H1 (cell line): ENCODE measurements around the gene WDR45B. TPM values are rescaled to one million over a fixed set of nuclear protein-coding genes. Genes with fewer than 3 reads are reported as not detected.
"Not testable (repeated sequence)": the region's sequence is repeated elsewhere in the genome, so short reads cannot be mapped to it uniquely, and the experiment has no call there.

Source experiments
- CTCF ChIA-PET: fragments of 300-600 bp; sonication (Branson Sonifier 250); formaldehyde crosslinking; loops from one replicate; lab custom pipeline; 2021; ENCODE audit not compliant: partially characterized antibody; lab: Charles Lee
- POLR2A ChIA-PET: fragments of 300-600 bp; sonication (Branson Sonifier 250); formaldehyde crosslinking; loops from one replicate; lab custom pipeline; 2021; ENCODE audit warnings: inconsistent platforms; ENCODE audit not compliant: partially characterized antibody; lab: Charles Lee
- DNase-seq, 2 experiments: peaks; one replicate each; pipeline versions ENCODE4 v3.0.0 to v3.0.0-alpha.2; 2010 to 2022; ENCODE audit warnings: low spot score in 2 of 2, low read depth in 1 of 2, mixed read lengths in 1 of 2
- FAIRE-seq: peaks from 2 replicates; lab custom pipeline; 2011; peaks lifted over from hg19 to GRCh38; lab: Jason Lieb, UNC
- H2AFZ ChIP-seq: 2 replicates; pipeline ENCODE4 v1.8.1; 2012; ENCODE audit warnings: low read length, inconsistent platforms
- H2AK5ac ChIP-seq: 2 replicates; pipeline ENCODE4 v1.6.1; 2013; ENCODE audit warnings: low read depth, low read length
- H2BK120ac ChIP-seq: replicated peaks from 2 replicates; pipeline ENCODE3; 2013; ENCODE audit warnings: low read depth, low read length, inconsistent platforms
- H2BK12ac ChIP-seq: 2 replicates; pipeline ENCODE4 v1.6.1; 2013; ENCODE audit warnings: low read depth, low read length
- H2BK15ac ChIP-seq: 2 replicates; pipeline ENCODE4 v1.6.1; 2013; ENCODE audit warnings: low read length
- H2BK20ac ChIP-seq: 2 replicates; pipeline ENCODE4 v1.6.1; 2013; ENCODE audit warnings: low read length
- H2BK5ac ChIP-seq: 2 replicates; pipeline ENCODE4 v1.6.1; 2013; ENCODE audit warnings: low read depth, low read length
- H3K14ac ChIP-seq: 2 replicates; pipeline ENCODE4 v1.6.1; 2013; ENCODE audit warnings: inconsistent platforms; ENCODE audit not compliant: insufficient read length
- H3K18ac ChIP-seq: 2 replicates; pipeline ENCODE4 v1.6.1; 2013; ENCODE audit warnings: low read length; ENCODE audit errors: extremely low read depth
- H3K23ac ChIP-seq: 2 replicates; pipeline ENCODE4 v1.6.1; 2013; ENCODE audit warnings: inconsistent platforms; ENCODE audit not compliant: insufficient read length
- H3K23me2 ChIP-seq: 2 replicates; pipeline ENCODE4 v1.6.1; 2013; ENCODE audit warnings: low read depth, low read length
- H3K27ac ChIP-seq: 2 replicates; pipeline ENCODE4 v1.6.1; 2011; ENCODE audit warnings: low read depth, low read length, inconsistent platforms
- H3K27me3 ChIP-seq, 4 experiments: replicated peaks in 1 of 4; 1 replicate in 1 of 4; 2 replicates in 3 of 4; pipeline versions ENCODE4 v1.6.1 to v1.8.1; 2011 to 2013; ENCODE audit warnings: low read length in 3 of 4, mild to moderate bottlenecking in 3 of 4, inconsistent platforms in 2 of 4, mixed read lengths in 2 of 4, moderate library complexity in 1 of 4; ENCODE audit not compliant: control insufficient read depth in 3 of 4, insufficient read depth in 3 of 4; ENCODE audit errors: extremely low read depth in 1 of 4
- H3K36me3 ChIP-seq, 4 experiments: 2 replicates each; pipeline versions ENCODE4 v1.6.1 to v1.8.1; 2011 to 2013; ENCODE audit warnings: mild to moderate bottlenecking in 4 of 4, low read length in 3 of 4, moderate library complexity in 2 of 4, control low read depth in 1 of 4, inconsistent platforms in 1 of 4; ENCODE audit not compliant: insufficient read depth in 4 of 4, control insufficient read depth in 2 of 4
- H3K4ac ChIP-seq: replicated peaks from 2 replicates; pipeline ENCODE3; 2013; ENCODE audit warnings: low read length, low read depth, mixed read lengths, inconsistent platforms; ENCODE audit not compliant: insufficient read length
- H3K4me1 ChIP-seq, 4 experiments: replicated peaks in 1 of 4; 1 replicate in 1 of 4; 2 replicates in 3 of 4; pipeline versions ENCODE4 v1.6.1 to v1.8.1; 2011 to 2013; ENCODE audit warnings: low read length in 3 of 4, inconsistent platforms in 2 of 4, mixed read lengths in 1 of 4; ENCODE audit not compliant: insufficient read depth in 4 of 4, control insufficient read depth in 3 of 4
- H3K4me2 ChIP-seq, 2 experiments: 2 replicates each; pipeline versions ENCODE4 v1.6.1 to v1.8.1; 2011 to 2013; ENCODE audit warnings: low read depth in 2 of 2, low read length in 2 of 2, control low read depth in 1 of 2, inconsistent platforms in 1 of 2, mild to moderate bottlenecking in 1 of 2; ENCODE audit not compliant: insufficient read depth in 1 of 2
- H3K4me3 ChIP-seq, 4 experiments: fragments of 200-600, 300-600 bp in 1 of 4; sonication (generic), shearing (Covaris generic), sonication (Bioruptor Twin) in 1 of 4; 2 replicates each; pipeline versions ENCODE4 v1.5.1 to v1.8.1; 2011 to 2016; ENCODE audit warnings: low read length in 4 of 4, low read depth in 3 of 4, control low read depth in 2 of 4, inconsistent platforms in 2 of 4, mild to moderate bottlenecking in 2 of 4, mixed read lengths in 1 of 4, moderate library complexity in 1 of 4; ENCODE audit not compliant: insufficient read depth in 2 of 4; ENCODE audit errors: extremely low read depth in 1 of 4
- H3K56ac ChIP-seq: replicated peaks from 2 replicates; pipeline ENCODE3; 2013; ENCODE audit warnings: low read depth, mild to moderate bottlenecking, mixed read lengths, low read length, inconsistent platforms; ENCODE audit not compliant: insufficient read length
- H3K79me1 ChIP-seq: 2 replicates; pipeline ENCODE4 v1.6.1; 2013; ENCODE audit warnings: low read depth, low read length, control low read depth
- H3K79me2 ChIP-seq, 2 experiments: 2 replicates each; pipeline versions ENCODE4 v1.6.1 to v1.8.1; 2012 to 2013; ENCODE audit warnings: low read length in 2 of 2, mild to moderate bottlenecking in 2 of 2, inconsistent platforms in 1 of 2; ENCODE audit not compliant: insufficient read depth in 2 of 2, control insufficient read depth in 1 of 2
- H3K9ac ChIP-seq, 4 experiments: replicated peaks in 1 of 4; 1 replicate in 1 of 4; 2 replicates in 3 of 4; pipeline versions ENCODE4 v1.6.1 to v1.8.1; 2011 to 2013; ENCODE audit warnings: low read depth in 3 of 4, low read length in 3 of 4, control low read depth in 2 of 4, mild to moderate bottlenecking in 2 of 4, moderate library complexity in 2 of 4, inconsistent platforms in 1 of 4; ENCODE audit errors: extremely low read depth in 1 of 4
- H3K9me3 ChIP-seq, 2 experiments: 2 replicates each; pipeline versions ENCODE4 v1.6.1 to v1.8.1; 2012 to 2013; ENCODE audit warnings: mild to moderate bottlenecking in 2 of 2, moderate library complexity in 2 of 2, control low read depth in 1 of 2, inconsistent platforms in 1 of 2, low read depth in 1 of 2, low read length in 1 of 2, mixed read lengths in 1 of 2; ENCODE audit not compliant: insufficient read depth in 2 of 2
- H4K20me1 ChIP-seq, 2 experiments: replicated peaks in 1 of 2; 2 replicates each; pipeline versions ENCODE3 to v1.8.1; 2011 to 2013; ENCODE audit warnings: inconsistent platforms in 2 of 2, low read length in 2 of 2, mild to moderate bottlenecking in 1 of 2; ENCODE audit not compliant: insufficient read depth in 2 of 2, control insufficient read depth in 1 of 2
- H4K5ac ChIP-seq: 2 replicates; pipeline ENCODE4 v1.6.1; 2013; ENCODE audit warnings: low read length, low read depth, mixed read lengths, inconsistent platforms; ENCODE audit not compliant: insufficient read length
- H4K8ac ChIP-seq: 2 replicates; pipeline ENCODE4 v1.8.0; 2013; ENCODE audit warnings: mild to moderate bottlenecking, moderate library complexity, low read length, inconsistent platforms; ENCODE audit not compliant: insufficient read depth; ENCODE audit errors: extremely low read depth
- H4K91ac ChIP-seq: replicated peaks from 2 replicates; pipeline ENCODE3; 2013; ENCODE audit warnings: low read length, mixed read lengths, inconsistent platforms; ENCODE audit not compliant: insufficient read length
- WGBS, 2 experiments: shearing (Covaris generic) in 1 of 2; methylation state at CpG; one replicate each; pipeline versions ENCODE4 v1.1.6 to v1.1.7; 2013 to 2015; ENCODE audit warnings: low lambda C conversion rate in 2 of 2, mixed read lengths in 2 of 2, inconsistent platforms in 1 of 2, low coverage in 1 of 2, missing lambda C conversion rate in 1 of 2; ENCODE audit not compliant: insufficient replicate concordance in 2 of 2, insufficient coverage in 1 of 2, insufficient read length in 1 of 2; ENCODE audit errors: extremely low coverage in 1 of 2, missing lambda C conversion rate in 1 of 2; 5-methylcytosine and 5-hydroxymethylcytosine counted together
- polyA plus RNA-seq, 7 experiments: library from polyadenylated mRNA; depleted of rRNA in 3 of 7; stranded (reverse) in 5 of 7; unstranded in 2 of 7; fragments of >200 nt in 5 of 7; fragments of 200-250 nt in 2 of 7; gene quantifications; 1 replicate in 5 of 7; 2 replicates in 1 of 7; 4 replicates in 1 of 7; pipeline versions ENCODE4 v1.2.1 to v1.2.3, GENCODE V29; 2011 to 2013; ENCODE audit warnings: missing spikeins in 2 of 7, mixed read lengths in 2 of 7
- total RNA-seq: library from RNA; stranded (reverse); fragmentation: NEBNext Ultra II Directional; extraction: Animal tissue kit (Norgen Biotek cat#: 25700); gene quantifications from 2 replicates; pipeline ENCODE4 v1.2.1, GENCODE V29; 2021

WDR45B gene
- total and polyA plus RNA-seq, 2 of the 8 experiments (the other 6 are each of a cell fraction or from before 2014, with no cell fraction given): 82.0 to 100 TPM

DNA sequence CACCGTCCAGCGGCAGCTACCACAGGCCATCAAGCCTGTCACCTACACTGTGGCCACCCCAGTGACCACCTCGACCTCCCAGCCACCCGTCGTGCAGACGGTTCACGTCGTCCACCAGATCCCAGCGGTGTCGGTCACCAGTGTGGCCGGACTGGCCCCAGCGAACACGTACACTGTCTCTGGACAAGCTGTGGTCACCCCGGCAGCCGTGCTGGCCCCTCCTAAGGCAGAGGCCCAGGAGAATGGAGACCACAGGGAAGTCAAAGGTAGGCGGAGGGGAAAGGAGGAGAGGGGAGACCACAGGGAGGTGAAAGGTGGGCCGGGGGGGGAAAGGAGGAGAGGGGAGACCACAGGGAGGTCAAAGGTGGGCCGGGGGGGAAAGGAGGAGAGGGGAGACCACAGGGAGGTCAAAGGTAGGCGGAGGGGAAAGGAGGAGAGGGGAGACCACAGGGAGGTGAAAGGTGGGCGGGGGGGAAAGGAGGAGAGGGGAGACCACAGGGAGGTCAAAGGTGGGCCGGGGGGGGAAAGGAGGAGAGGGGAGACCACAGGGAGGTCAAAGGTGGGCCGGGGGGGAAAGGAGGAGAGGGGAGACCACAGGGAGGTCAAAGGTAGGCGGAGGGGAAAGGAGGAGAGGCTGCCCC lies 62.2 kb downstream of the WDR45B start:
- FAIRE-seq: peak; percentile 94
- H3K9me3 ChIP-seq, CTCF ChIA-PET, H3K27ac ChIP-seq, H4K20me1 ChIP-seq, H3K79me2 ChIP-seq, H2BK5ac ChIP-seq, H2AK5ac ChIP-seq, H2AFZ ChIP-seq, H2BK120ac ChIP-seq, H2BK15ac ChIP-seq, H3K4me3 ChIP-seq, DNase-seq, H3K79me1 ChIP-seq, H3K4me2 ChIP-seq, H3K4me1 ChIP-seq, H4K5ac ChIP-seq, H2BK20ac ChIP-seq, H3K14ac ChIP-seq, H3K23me2 ChIP-seq, H3K4ac ChIP-seq, H3K18ac ChIP-seq, H3K56ac ChIP-seq, H3K27me3 ChIP-seq, H4K91ac ChIP-seq, H2BK12ac ChIP-seq, POLR2A ChIA-PET, H3K9ac ChIP-seq, H3K23ac ChIP-seq: not testable (repeated sequence)
- H3K36me3 ChIP-seq: peaks cover 6 to 52% (median 35%) of the 10 kb centered on the region in 4 experiments
- WGBS, 2 experiments: 92% methylated on average over 16 of the region's 23 CpGs; no CpG with 5 or more reads in 1 of the 2 experiments
- H4K8ac ChIP-seq: peak overlapping the region; percentile 22; the same call in 1 of the 2 replicates
